Thymus (tissue), 11 donors: Measurements from ENCODE around the gene DNAH12. TPM values are rescaled to one million over a fixed set of nuclear protein-coding genes. Genes with fewer than 3 reads are reported as not detected.

Experiments
- DNase-seq, 9 donors: peaks; one replicate each; pipeline ENCODE4 v3.0.0-alpha.2; 2013; ENCODE audit warnings: low spot score in 9 of 9, low read depth in 6 of 9, missing footprints in 1 of 9
- H3K27ac ChIP-seq, 2 donors: one replicate each; pipeline ENCODE4 v1.5.1; 2013; ENCODE audit warnings: control low read depth in 1 of 2, low read depth in 1 of 2, low read length in 1 of 2, mild to moderate bottlenecking in 1 of 2, moderate library complexity in 1 of 2
- H3K27me3 ChIP-seq, 2 donors: one replicate each; pipeline ENCODE4 v1.5.1; 2013; ENCODE audit warnings: low read length in 1 of 2; ENCODE audit not compliant: control insufficient read depth in 2 of 2, insufficient read depth in 1 of 2
- H3K36me3 ChIP-seq, 2 donors: one replicate each; pipeline ENCODE4 v1.5.1; 2013; ENCODE audit warnings: low read length in 1 of 2, mild to moderate bottlenecking in 1 of 2, moderate library complexity in 1 of 2; ENCODE audit not compliant: control insufficient read depth in 2 of 2, insufficient read depth in 2 of 2
- H3K4me1 ChIP-seq, 2 donors: one replicate each; pipeline ENCODE4 v1.5.1; 2013; ENCODE audit warnings: low read length in 2 of 2; ENCODE audit not compliant: control insufficient read depth in 2 of 2, insufficient read depth in 2 of 2
- H3K4me3 ChIP-seq, 2 donors: one replicate each; pipeline ENCODE4 v1.5.1; 2013; ENCODE audit warnings: low read length in 2 of 2, control low read depth in 1 of 2, mild to moderate bottlenecking in 1 of 2
- H3K9me3 ChIP-seq, 2 donors: one replicate each; pipeline ENCODE4 v1.5.1; 2013; ENCODE audit warnings: low read length in 1 of 2, mild to moderate bottlenecking in 1 of 2; ENCODE audit not compliant: control insufficient read depth in 2 of 2, insufficient read depth in 1 of 2
- WGBS: extraction: QIAGEN DNeasy Blood & Tissue Kit; methylation state at CpG from one replicate; pipeline ENCODE4 v1.1.7; 2013; 5-methylcytosine and 5-hydroxymethylcytosine counted together
- polyA plus RNA-seq: library from polyadenylated mRNA; stranded (reverse); fragments of 200-250 nt; gene quantifications from one replicate; pipeline ENCODE4 v1.2.3, GENCODE V29; 2013
- total RNA-seq: library from RNA; stranded (reverse); fragments of 120-200 nt; gene quantifications from one replicate; pipeline ENCODE4 v1.2.4, GENCODE V29; 2013
- donor health status: healthy.

The DNAH12 gene
- total and polyA plus RNA-seq, 2 donors, result 0.14 to 1.2 TPM

GRCh38 chr3:57397175-57398026 lies 146.7 kb downstream of the DNAH12 start:
- Histone ChIP-seq H3K27me3 (no peaks in the 10 kb centered on the region), H3K4me3 (no peak overlapping the region), H3K9me3 (no peaks in the 10 kb centered on the region), H3K36me3 (no peaks in the 10 kb centered on the region), H3K4me1 (peaks cover 0 to 4% of the 10 kb centered on the region in 2 donors), H3K27ac (peak overlapping the region in 1 of 2 donors; percentile 50)
- peak; percentile 24 to 81 (median 49) for DNase-seq
- 32% methylated on average over 3 of the region's 3 CpGs for WGBS

DNA sequence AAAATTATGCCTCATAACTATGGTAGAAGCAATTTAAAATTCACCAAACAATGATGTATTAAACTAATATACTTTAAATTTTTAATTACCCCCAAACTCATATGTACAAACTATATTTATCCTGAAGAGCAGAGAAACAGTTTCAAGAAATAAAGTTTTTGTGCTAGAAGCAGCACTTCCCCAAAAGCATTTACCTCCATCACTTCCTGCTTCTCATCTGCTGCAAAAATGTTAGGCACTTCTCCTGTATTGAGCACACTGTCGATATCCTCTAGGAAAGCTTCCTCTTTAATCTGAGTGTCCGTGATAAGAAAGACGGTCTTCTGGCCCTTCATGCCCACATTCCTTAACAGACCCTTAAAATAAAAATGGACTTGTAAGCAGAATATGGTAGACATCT lies 150.2 kb downstream of the DNAH12 start:
- WGBS, result 24% methylated on average over 3 of the region's 3 CpGs
- H3K9me3 ChIP-seq, result no peaks in the 10 kb centered on the region
- H3K27me3 ChIP-seq, result no peaks in the 10 kb centered on the region
- H3K4me1 ChIP-seq, result peaks cover 0 to 4% of the 10 kb centered on the region in 2 donors
- no peak overlapping the region for H3K4me3 ChIP-seq
- no peaks in the 10 kb centered on the region for H3K36me3 ChIP-seq
- DNase-seq, result peak in 2 of 9 donors; percentile 4 to 22
- H3K27ac ChIP-seq, result no peak overlapping the region

DNA sequence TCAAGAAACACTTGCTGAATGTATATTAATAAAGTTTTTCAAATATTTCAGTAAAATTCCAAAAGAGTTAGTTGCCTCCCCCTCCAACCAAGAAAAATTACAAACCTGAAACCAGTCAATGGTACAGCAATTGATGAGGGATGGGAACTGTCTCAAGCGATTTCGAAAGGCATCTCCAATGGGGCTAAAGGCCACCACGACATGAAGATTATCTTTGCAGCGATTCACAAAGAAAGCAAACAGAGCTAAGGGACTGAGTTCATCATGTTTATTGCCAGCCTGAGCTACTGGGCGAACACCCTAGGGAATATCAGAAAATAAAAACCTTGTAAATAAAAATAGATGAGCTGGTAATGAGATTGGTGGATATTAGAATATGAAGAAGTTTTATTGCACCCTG lies 152.4 kb downstream of the DNAH12 start:
- DNase-seq, result no peak
- WGBS, result 98% methylated on average over 5 of the region's 5 CpGs
- no peaks in the 10 kb centered on the region for H3K9me3 ChIP-seq
- H3K36me3 ChIP-seq, result no peaks in the 10 kb centered on the region
- H3K27me3 ChIP-seq, result no peaks in the 10 kb centered on the region
- H3K4me3 ChIP-seq, result no peak overlapping the region
- H3K4me1 ChIP-seq, result no peaks in the 10 kb centered on the region
- no peak overlapping the region for H3K27ac ChIP-seq

GRCh38 chr3:57389271-57389670 lies 154.9 kb downstream of the DNAH12 start:
- no peak overlapping the region for H3K27ac ChIP-seq
- DNase-seq, result no peak
- H3K9me3 ChIP-seq, result no peaks in the 10 kb centered on the region
- no peaks in the 10 kb centered on the region for H3K27me3 ChIP-seq
- no peaks in the 10 kb centered on the region for H3K36me3 ChIP-seq
- no peak overlapping the region for H3K4me3 ChIP-seq
- WGBS, result 97% methylated on average over 2 of the region's 2 CpGs
- H3K4me1 ChIP-seq, result no peaks in the 10 kb centered on the region

- Histone ChIP-seq H3K4me1 (no peaks in the 10 kb centered on the region), H3K9me3 (no peaks in the 10 kb centered on the region), H3K36me3 (no peaks in the 10 kb centered on the region), H3K27ac (no peak overlapping the region), H3K27me3 (no peaks in the 10 kb centered on the region), H3K4me3 (no peak overlapping the region)
- 95% methylated on average over 4 of the region's 4 CpGs for WGBS
- no peak for DNase-seq
These were observed 157.8 kb downstream of the DNAH12 start for GRCh38 chr3:57386307-57386706.

- 98% methylated on average over 5 of the region's 5 CpGs for WGBS
- no peak overlapping the region for H3K4me3 ChIP-seq
- no peaks in the 10 kb centered on the region for H3K27me3 ChIP-seq
- H3K36me3 ChIP-seq, result no peaks in the 10 kb centered on the region
- no peaks in the 10 kb centered on the region for H3K9me3 ChIP-seq
- no peaks in the 10 kb centered on the region for H3K4me1 ChIP-seq
- DNase-seq, result no peak
- no peak overlapping the region for H3K27ac ChIP-seq
These were observed 158.6 kb downstream of the DNAH12 start for GRCh38 chr3:57385498-57385897.

- H3K4me1 ChIP-seq, result no peaks in the 10 kb centered on the region
- WGBS, result over 99% methylated on average over 2 of the region's 2 CpGs
These were observed 160.3 kb downstream of the DNAH12 start for GRCh38 chr3:57383838-57384237.

DNA sequence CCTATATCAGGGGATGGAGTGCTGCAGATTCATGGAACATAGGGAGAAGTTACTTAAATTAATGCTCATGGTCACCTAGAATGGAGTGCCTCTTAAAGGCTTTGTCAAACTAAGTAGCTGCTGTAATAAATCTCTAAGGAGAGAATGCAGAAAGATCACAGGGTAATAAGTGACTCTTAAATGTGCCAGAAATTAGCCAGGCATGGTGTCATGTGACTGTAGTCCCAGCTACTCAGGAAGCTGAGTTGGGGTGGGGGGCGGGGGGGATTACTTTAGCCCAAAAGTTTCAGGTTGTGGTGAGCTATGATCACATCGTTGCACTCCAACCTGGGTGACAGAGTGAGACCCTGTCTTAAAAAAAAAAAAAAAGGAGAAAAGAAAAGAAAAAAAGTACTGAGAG lies 160.7 kb downstream of the DNAH12 start:
- Histone ChIP-seq H3K9me3 (no peaks in the 10 kb centered on the region), H3K27ac (no peak overlapping the region), H3K4me1 (no peaks in the 10 kb centered on the region), H3K36me3 (no peaks in the 10 kb centered on the region), H3K4me3 (no peak overlapping the region), H3K27me3 (no peaks in the 10 kb centered on the region)
- 6% methylated on average over 2 of the region's 2 CpGs for WGBS
- DNase-seq, result no peak

More at GRCh38 chr3:57383838-57384237, 160.3 kb downstream of the DNAH12 start:
- Histone ChIP-seq H3K4me3 (no peak overlapping the region), H3K36me3 (no peaks in the 10 kb centered on the region), H3K27me3 (no peaks in the 10 kb centered on the region), H3K9me3 (no peaks in the 10 kb centered on the region), H3K27ac (no peak overlapping the region)
- no peak for DNase-seq

- Histone ChIP-seq H3K4me3 (no peak overlapping the region), H3K36me3 (no peaks in the 10 kb centered on the region), H3K27ac (no peak overlapping the region), H3K4me1 (no peaks in the 10 kb centered on the region), H3K9me3 (no peaks in the 10 kb centered on the region), H3K27me3 (no peaks in the 10 kb centered on the region)
- DNase-seq, result no peak
- 81% methylated on average over 2 of the region's 2 CpGs for WGBS
These were observed 161.2 kb downstream of the DNAH12 start for GRCh38 chr3:57382933-57383332.
